Kidney tubule cell (primary cell): ENCODE measurements around the gene GSDMA.

Experiments
- DNase-seq: peaks from one replicate; pipeline ENCODE4 v3.0.0-alpha.2; 2018; ENCODE audit warnings: low spot score

GSDMA gene

GRCh38 chr17:40022497-40022896 lies 59.7 kb downstream of the GSDMA start:
- no peak for DNase-seq

GRCh38 chr17:40022961-40023541 lies 60.2 kb downstream of the GSDMA start:
- no peak for DNase-seq

- no peak for DNase-seq
These were observed 60.9 kb downstream of the GSDMA start for GRCh38 chr17:40023590-40024292.

GRCh38 chr17:40024901-40025300 lies 62.1 kb downstream of the GSDMA start:
- no peak for DNase-seq

- no peak for DNase-seq
These were observed 62.8 kb downstream of the GSDMA start for GRCh38 chr17:40025559-40025958.

GRCh38 chr17:40025991-40026815 lies 63.4 kb downstream of the GSDMA start:
- DNase-seq, result no peak

GRCh38 chr17:40026816-40027613 lies 64.2 kb downstream of the GSDMA start:
- DNase-seq, result peak; percentile 73
